Middle frontal gyrus (tissue), 1 donor: ENCODE measurements around the gene PSORS1C1.
"Not testable (repeated sequence)": the region's sequence is repeated elsewhere in the genome, so short reads cannot be mapped to it uniquely, and the experiment has no call there.

Experiments
- DNase-seq: peaks from one replicate; pipeline ENCODE4 v3.0.0-alpha.2; 2015; ENCODE audit warnings: low spot score; ENCODE audit errors: extremely low spot score

Gene PSORS1C1

GRCh38 chr6:31158140-31158862 lies 43.7 kb downstream of the PSORS1C1 start, which contains the start of gene TCF19:
Gene TCF19 (plus strand): TSS chr6:31158589. CDS start chr6:31159470, 881 bp downstream.
- peak; percentile 95 for DNase-seq

DNA sequence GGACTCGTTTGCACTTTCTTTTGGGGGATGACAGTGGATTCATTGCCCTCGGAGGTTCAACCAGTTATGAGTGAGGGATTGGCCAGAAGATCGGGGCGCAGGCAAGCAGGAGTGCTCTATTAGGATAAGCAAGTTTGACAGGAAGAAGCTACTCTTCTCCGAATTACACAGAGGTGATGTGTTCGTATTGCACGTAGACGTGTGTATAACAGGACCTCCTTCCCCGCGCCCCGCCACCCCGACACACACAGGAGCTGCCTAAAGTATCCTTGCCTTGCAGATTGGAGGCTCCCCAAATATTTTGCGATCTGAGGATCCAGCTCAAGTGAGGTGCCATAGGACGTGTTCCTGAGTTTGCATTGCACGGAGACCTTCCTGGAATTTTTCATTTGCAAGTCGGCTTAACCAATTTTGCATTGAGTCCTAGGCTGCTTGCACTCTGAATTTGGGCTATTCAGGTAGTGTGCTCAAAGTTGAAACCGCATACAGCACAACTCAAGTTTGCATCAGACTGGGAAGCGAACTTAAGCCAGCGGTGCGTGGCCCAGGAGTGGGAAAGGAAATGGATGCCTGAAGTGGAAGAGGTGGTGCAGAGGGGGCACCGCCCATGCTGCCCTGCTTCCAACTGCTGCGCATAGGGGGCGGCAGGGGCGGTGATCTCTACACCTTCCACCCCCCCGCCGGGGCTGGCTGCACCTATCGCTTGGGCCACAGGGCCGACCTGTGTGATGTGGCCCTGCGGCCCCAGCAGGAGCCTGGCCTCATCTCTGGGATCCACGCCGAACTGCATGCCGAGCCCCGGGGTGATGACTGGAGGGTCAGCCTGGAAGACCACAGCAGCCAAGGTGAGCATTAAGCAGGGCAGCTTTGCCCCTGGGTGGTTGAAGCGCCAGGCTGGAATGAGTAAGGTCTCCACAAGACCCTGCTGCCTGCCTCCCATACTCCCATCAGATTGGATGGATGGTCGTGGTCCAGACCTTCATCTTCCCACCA lies 44.6 kb downstream of the PSORS1C1 start:
- no peak for DNase-seq

DNA sequence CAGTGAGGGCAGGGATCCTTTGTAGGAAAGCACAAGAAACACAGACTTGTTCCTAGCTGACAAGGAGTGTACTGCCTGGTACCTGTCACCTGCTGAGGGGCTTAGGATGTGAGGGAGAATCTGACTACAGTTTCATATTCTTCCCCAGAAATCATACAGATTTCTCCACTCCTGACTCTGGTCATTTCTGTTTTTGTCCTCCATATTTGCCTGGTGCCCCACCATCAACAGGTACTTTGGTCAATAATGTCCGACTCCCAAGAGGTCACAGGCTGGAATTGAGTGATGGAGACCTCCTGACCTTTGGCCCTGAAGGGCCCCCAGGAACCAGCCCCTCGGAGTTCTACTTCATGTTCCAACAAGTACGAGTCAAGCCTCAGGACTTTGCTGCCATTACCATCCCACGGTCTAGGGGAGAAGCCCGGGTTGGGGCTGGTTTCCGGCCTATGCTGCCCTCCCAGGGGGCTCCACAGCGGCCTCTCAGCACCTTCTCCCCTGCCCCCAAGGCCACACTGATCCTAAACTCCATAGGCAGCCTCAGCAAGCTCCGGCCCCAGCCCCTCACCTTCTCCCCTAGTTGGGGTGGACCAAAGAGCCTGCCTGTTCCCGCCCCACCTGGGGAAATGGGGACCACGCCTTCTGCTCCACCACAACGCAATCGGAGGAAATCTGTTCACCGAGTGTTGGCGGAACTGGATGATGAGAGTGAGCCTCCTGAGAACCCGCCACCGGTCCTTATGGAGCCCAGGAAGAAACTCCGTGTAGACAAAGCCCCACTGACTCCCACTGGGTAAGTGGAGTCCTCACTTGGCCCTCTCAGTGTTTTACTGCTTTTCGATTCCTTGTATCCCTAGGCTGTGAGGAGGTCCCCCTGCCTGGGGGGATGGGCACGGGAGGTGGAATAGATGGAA lies 46.9 kb downstream of the PSORS1C1 start:
- DNase-seq = no peak

DNA sequence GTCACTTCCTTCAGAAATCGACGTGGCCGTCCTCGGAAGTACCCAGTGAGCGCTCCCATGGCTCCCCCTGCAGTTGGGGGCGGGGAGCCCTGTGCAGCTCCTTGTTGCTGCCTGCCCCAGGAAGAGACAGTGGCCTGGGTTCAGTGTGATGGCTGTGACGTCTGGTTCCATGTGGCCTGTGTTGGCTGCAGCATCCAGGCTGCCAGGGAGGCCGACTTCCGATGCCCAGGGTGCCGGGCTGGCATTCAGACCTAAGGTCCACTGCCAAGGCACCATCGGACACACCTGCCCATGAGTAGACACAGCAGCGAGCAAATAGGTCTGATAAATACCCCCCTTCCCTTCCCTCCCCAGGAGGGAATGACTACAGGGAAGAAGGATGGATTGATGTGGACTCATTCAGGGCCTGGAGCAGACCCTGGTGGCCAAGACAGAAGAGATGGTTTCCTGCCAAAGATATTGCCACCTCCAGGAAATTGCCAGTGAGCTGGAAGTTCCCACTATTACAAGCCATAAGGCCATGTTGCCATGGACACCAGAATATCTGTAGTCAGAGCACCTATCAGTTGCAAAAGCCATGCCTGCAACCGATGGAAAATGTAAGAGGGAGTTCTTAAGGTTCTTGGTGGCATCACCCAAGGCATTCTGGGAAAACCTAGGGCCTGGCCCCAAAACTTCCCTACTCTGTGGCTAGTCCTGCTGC lies 48.0 kb downstream of the PSORS1C1 start:
- no peak for DNase-seq

GRCh38 chr6:31163922-31164321 lies 49.3 kb downstream of the PSORS1C1 start:
- no peak for DNase-seq

- DNase-seq = not testable (repeated sequence)
These were observed 50.0 kb downstream of the PSORS1C1 start for GRCh38 chr6:31164475-31165063.

DNA sequence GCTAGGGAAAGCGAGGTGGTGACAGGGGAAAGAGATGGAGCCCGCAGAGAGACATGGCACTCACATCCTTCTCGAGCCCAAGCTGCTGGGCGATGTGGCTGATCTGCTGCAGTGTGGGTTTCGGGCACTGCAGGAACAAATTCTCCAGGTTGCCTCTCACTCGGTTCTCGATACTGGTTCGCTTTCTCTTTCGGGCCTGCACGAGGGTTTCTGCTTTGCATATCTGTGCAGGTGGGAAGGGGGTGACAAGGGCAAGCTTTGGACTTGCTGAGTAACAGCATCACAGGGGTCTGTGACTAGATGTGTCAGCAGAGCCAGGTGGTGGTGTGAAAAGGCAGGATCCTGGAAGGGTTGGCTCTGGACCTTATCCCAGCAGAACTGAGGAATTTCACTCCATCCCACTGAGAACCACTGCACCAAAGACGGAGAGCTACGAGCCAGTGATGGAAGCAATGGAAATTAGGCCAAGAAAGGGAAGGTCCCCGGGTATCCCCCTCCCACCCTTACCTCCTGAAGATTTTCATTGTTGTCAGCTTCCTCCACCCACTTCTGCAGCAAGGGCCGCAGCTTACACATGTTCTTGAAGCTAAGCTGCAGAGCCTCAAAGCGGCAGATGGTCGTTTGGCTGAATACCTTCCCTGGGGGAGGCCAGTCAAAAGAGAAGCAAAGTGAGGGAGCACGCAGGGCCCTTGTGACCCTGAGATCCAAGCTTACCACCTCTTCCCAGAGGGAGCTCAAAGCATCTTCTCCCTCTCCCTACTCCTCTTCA lies 50.6 kb downstream of the PSORS1C1 start:
- DNase-seq = not testable (repeated sequence)

GRCh38 chr6:31165986-31166385 lies 51.4 kb downstream of the PSORS1C1 start:
- DNase-seq = no peak

- no peak for DNase-seq
These were observed 54.0 kb downstream of the PSORS1C1 start for GRCh38 chr6:31168606-31169005.

- DNase-seq = no peak
These were observed 54.7 kb downstream of the PSORS1C1 start for GRCh38 chr6:31169123-31169857.

GRCh38 chr6:31169858-31170599 lies 55.4 kb downstream of the PSORS1C1 start:
- not testable (repeated sequence) for DNase-seq

- no peak for DNase-seq
These were observed 55.9 kb downstream of the PSORS1C1 start, which contains the start of gene POU5F1 for GRCh38 chr6:31170600-31170881. Gene POU5F1 (minus strand): TSS chr6:31170682. CDS start chr6:31170620, 62 bp downstream.

- DNase-seq = no peak
These were observed 56.5 kb downstream of the PSORS1C1 start for GRCh38 chr6:31170987-31171671.

- DNase-seq = no peak
These were observed 57.6 kb downstream of the PSORS1C1 start for GRCh38 chr6:31171931-31172905.

GRCh38 chr6:31172973-31173384 lies 58.4 kb downstream of the PSORS1C1 start:
- no peak for DNase-seq

DNA sequence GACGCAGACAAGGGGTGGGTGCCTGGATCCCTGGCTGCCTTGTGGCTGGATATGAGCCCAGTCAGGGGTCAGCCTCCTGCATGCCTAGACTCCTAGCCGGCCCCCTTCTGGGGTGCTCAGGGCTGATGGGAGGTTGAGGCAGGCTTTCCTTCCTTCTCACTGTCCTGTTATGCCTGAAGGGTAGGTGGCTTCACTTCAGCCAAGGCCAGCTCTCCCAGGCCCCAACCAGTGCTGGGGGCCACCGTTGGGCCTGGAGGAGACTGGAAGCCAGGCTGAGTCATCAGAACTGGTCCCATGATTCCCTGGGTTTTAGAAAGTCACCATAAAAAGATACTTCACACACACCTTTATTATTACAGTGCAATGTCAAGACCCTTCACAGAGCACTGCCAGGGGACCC lies 58.8 kb downstream of the PSORS1C1 start:
- no peak for DNase-seq
